Measurements from ENCODE around the gene ARHGEF28.
A peak's percentile ranks its signal among the peaks of the same experiment; 100 is the strongest.

The ARHGEF28 gene

GRCh38 chr5:73759771-73760170, 133.8 kb downstream of the ARHGEF28 start:
- TF ChIP-seq CTCF (IDR thresholded peaks at IDR 0.05; ENCODE audit: insufficient read depth, missing control alignments), result no peak
- no peak for FAIRE-seq
- DNase-seq (ENCODE audit: insufficient read length, low spot score), result no peak

- peak; percentile 94 for FAIRE-seq
- no peak for DNase-seq (ENCODE audit: insufficient read length, low spot score)
- no peak for TF ChIP-seq CTCF (IDR thresholded peaks at IDR 0.05; ENCODE audit: insufficient read depth, missing control alignments)
Measured at GRCh38 chr5:73763300-73764032, 137.5 kb downstream of the ARHGEF28 start.

- TF ChIP-seq CTCF (IDR thresholded peaks at IDR 0.05; ENCODE audit: insufficient read depth, missing control alignments), result no peak
- DNase-seq (ENCODE audit: insufficient read length, low spot score) (no peak), FAIRE-seq (no peak)
Measured at GRCh38 chr5:73764586-73764985, 138.6 kb downstream of the ARHGEF28 start.

GRCh38 chr5:73764996-73765395, 139.0 kb downstream of the ARHGEF28 start:
- FAIRE-seq, result no peak
- TF ChIP-seq CTCF (IDR thresholded peaks at IDR 0.05; ENCODE audit: insufficient read depth, missing control alignments), result no peak
- DNase-seq (ENCODE audit: insufficient read length, low spot score), result no peak

- no peak for DNase-seq (ENCODE audit: insufficient read length, low spot score)
- no peak for FAIRE-seq
- TF ChIP-seq CTCF (IDR thresholded peaks at IDR 0.05; ENCODE audit: insufficient read depth, missing control alignments), result no peak
Measured at GRCh38 chr5:73766902-73767301, 140.9 kb downstream of the ARHGEF28 start.

- FAIRE-seq (no peak), DNase-seq (ENCODE audit: insufficient read length, low spot score) (no peak)
- TF ChIP-seq CTCF (IDR thresholded peaks at IDR 0.05; ENCODE audit: insufficient read depth, missing control alignments), result no peak
Measured at GRCh38 chr5:73770172-73771025, 144.4 kb downstream of the ARHGEF28 start.

GRCh38 chr5:73774924-73775323, 148.9 kb downstream of the ARHGEF28 start:
- no peak for DNase-seq (ENCODE audit: insufficient read length, low spot score)
- no peak for TF ChIP-seq CTCF (IDR thresholded peaks at IDR 0.05; ENCODE audit: insufficient read depth, missing control alignments)
- FAIRE-seq, result no peak

All from D721Med (cell line).